ENCODE measurements around the gene TSPOAP1. TPM values are rescaled to one million over a fixed set of nuclear protein-coding genes. Genes with fewer than 3 reads are reported as not detected.

The TSPOAP1 gene
- total and polyA plus RNA-seq, 5 experiments from 2014 or later: 0.43 to 15.4 (median 1.9) TPM

DNA sequence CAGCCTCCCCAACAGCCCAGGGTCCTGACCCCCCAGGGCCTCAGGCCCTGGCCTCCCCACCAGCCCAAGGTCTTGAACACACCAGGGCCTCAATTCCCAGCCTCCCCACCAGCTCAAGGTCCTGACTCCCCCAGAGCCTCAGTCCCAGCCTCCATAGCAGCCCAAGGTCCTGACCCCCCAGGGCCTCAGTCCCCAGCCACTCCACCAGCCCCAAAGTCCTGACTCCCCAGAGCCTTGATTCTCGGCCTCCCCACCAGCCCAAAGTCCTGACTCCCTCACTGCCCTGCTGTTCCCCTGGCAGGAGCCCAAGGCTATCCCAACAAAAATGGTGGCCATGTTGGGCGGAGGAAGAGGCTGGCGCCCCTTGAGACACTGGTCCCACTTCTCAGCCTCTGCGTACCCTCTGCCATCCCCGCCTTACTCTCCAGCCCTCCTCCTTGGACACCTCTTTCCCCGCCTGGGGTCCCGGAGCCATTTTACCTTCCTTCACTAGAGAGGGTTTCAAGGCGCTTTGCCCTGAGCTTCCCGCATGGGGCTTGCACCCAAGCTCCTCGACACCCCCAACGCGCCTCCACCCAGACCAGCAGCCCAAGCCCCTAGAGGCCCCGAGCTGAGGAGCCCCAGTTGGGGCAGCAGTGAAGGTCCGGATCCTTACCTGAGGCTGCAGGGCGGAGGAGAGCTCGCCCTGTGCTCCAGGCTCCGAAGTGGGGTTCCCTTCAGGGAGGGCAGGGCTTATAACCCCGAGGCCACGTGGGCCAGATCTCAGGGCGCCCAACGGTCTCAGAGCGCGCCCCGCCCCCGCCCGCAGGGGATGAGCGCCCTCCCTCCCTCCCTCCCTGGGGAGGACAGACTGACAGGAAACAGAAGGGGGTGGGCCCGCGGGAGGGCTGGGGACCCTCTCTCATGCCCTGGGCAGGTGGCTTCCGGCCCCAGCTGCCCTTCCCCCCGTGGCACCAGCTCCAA, 3.5 kb upstream of the TSPOAP1 start:
- POLR2A ChIA-PET: interaction anchor here (0.6 to 27.5 kb wide), 16 partner anchors 6 to 1030 kb away, joined by 3 to 1631 read pairs (median 5); partner anchors contain the start of genes HSF5, MKS1, RNF43 and SRSF1
- ATAC-seq: peak; percentile 33 to 54
- H3K4me1 Mint-ChIP-seq: peaks cover 44 to 70% (median 57%) of the 10 kb centered on the region in 4 donors
- peaks cover 15 to 28% (median 23%) of the 10 kb centered on the region in 3 donors for H3K36me3 Mint-ChIP-seq
- peak overlapping the region; percentile 95 to 99 (median 98) for H3K27ac Mint-ChIP-seq
- peak overlapping the region; percentile 82 to 100 (median 96) for H3K4me3 Mint-ChIP-seq
- peak; percentile 75 to 96 (median 82) for DNase-seq
- H3K27me3 Mint-ChIP-seq: no peaks in the 10 kb centered on the region
- H3K9me3 Mint-ChIP-seq: peaks cover 0 to 2% (median 0%) of the 10 kb centered on the region in 9 donors

- no peaks in the 10 kb centered on the region for H3K27me3 Mint-ChIP-seq
- H3K9me3 Mint-ChIP-seq: peaks cover 0 to 2% (median 0%) of the 10 kb centered on the region in 9 donors
- peaks cover 45 to 70% (median 56%) of the 10 kb centered on the region in 4 donors for H3K4me1 Mint-ChIP-seq
- peaks cover 15 to 28% (median 23%) of the 10 kb centered on the region in 3 donors for H3K36me3 Mint-ChIP-seq
- peak overlapping the region; percentile 82 to 100 (median 96) for H3K4me3 Mint-ChIP-seq
- peak in 1 of 2 donors; percentile 10 for ATAC-seq
- peak in 9 of 10 donors; percentile 45 to 90 (median 65) for DNase-seq
- H3K27ac Mint-ChIP-seq: peak overlapping the region; percentile 91 to 99 (median 96)
- POLR2A ChIA-PET: interaction anchor here (1.1 to 27.5 kb wide), 7 partner anchors 5 to 361 kb away, joined by 3 to 1631 read pairs (median 17); partner anchors contain the start of genes HSF5, RNF43, SUPT4H1 and TEX14
Observed at GRCh38 chr17:58330997-58331814, 2.6 kb upstream of the TSPOAP1 start.

DNA sequence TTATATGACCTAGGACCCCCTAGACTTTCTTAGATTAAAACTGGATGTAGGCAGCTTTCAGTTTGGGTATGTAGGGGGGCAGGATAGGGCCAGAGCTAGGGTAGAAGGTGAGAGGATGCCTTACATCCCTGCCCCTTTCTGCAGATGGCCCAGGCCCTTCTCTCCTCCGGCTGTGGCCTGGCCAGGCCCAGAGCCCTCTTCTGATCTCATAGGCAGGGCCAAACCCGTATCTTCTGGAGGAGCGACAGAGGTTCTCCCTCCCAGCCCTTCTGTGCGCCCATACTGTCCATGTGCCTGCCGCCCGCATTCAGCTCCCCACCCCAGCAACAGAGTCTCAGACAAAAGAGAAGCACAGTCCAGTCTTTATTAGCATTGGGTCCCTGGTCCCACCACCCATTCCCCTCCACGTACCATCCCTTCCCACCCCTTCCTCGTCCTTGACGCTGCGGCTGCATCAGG, 2.0 kb upstream of the TSPOAP1 start:
- H3K4me3 Mint-ChIP-seq: peak overlapping the region; percentile 82 to 100 (median 96)

DNA sequence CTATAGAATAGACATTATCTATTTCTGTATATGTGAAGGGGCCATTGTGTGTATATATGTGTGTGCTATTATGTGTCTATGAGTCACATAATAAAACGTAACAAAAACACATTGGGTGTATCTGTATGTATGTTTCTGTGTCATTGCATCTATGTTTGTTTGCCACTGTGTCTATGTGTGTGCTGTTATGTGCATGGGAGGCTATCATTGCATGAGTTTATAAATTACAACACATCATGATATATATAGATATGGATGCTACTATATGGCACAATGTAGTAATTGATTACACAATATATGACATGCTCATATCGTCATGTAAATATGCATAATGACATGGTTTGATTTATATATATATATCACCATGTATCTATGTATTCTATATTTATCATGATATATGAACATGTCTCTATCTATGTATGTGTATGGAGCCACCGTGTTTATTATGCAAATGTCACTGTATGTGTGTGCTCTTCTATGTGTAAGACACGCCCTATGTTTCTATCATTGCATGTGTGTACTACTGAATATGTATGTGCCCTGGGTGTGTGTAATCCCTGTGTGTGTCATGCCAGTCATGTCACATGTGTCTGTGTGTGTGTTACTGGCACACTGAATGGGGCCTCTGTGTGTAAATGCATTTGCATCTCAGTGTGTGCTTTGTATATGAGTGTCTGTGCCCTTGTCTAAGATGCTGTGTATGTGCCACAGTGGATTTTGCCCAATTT, 1.4 kb upstream of the TSPOAP1 start:
- DNase-seq: peak in 4 of 10 donors; percentile 36 to 67 (median 38)
- Mint-ChIP-seq H3K4me3 (peak overlapping the region; percentile 82 to 100 (median 96)), H3K9me3 (peaks cover 0 to 2% (median 0%) of the 10 kb centered on the region in 9 donors), H3K27me3 (no peaks in the 10 kb centered on the region), H3K36me3 (peaks cover 15 to 28% (median 23%) of the 10 kb centered on the region in 3 donors), H3K27ac (peak overlapping the region; percentile 86 to 98 (median 96)), H3K4me1 (peaks cover 46 to 72% (median 55%) of the 10 kb centered on the region in 4 donors)
- POLR2A ChIA-PET: interaction anchor here (2.6 to 27.5 kb wide), 4 partner anchors 3 to 87 kb away, joined by 17 to 1631 read pairs (median 1170); partner anchors contain the start of genes RNF43, SUPT4H1 and TSPOAP1
- ATAC-seq: peak; percentile 3

More for the DNA sequence above, 2.0 kb upstream of the TSPOAP1 start:
- ATAC-seq (no peak), DNase-seq (peak in 1 of 10 donors; percentile 39)
- Mint-ChIP-seq H3K9me3 (peaks cover 0 to 2% (median 0%) of the 10 kb centered on the region in 9 donors), H3K27me3 (no peaks in the 10 kb centered on the region), H3K27ac (peak overlapping the region; percentile 72 to 98 (median 96)), H3K4me1 (peaks cover 45 to 71% (median 55%) of the 10 kb centered on the region in 4 donors), H3K36me3 (peaks cover 15 to 28% (median 23%) of the 10 kb centered on the region in 3 donors)
- POLR2A ChIA-PET: interaction anchor here (1.1 to 27.5 kb wide), 6 partner anchors 4 to 158 kb away, joined by 3 to 1631 read pairs (median 363); partner anchors contain the start of genes HSF5, RNF43, SUPT4H1 and TSPOAP1

- Mint-ChIP-seq H3K4me1 (peaks cover 41 to 65% (median 50%) of the 10 kb centered on the region in 4 donors), H3K36me3 (peaks cover 15 to 28% (median 23%) of the 10 kb centered on the region in 3 donors), H3K9me3 (peaks cover 0 to 2% (median 0%) of the 10 kb centered on the region in 9 donors), H3K27me3 (no peaks in the 10 kb centered on the region), H3K4me3 (peak overlapping the region; percentile 82 to 100 (median 96)), H3K27ac (peak overlapping the region; percentile 86 to 98 (median 95))
- ATAC-seq (peak; percentile 19 to 49), DNase-seq (peak; percentile 49 to 81 (median 64))
- POLR2A ChIA-PET: interaction anchor here (1.7 to 27.5 kb wide), 4 partner anchors 10 to 88 kb away, joined by 13 to 1631 read pairs (median 401); partner anchors contain the start of genes RNF43 and SUPT4H1
Observed at GRCh38 chr17:58329035-58329809, 627 bp upstream of the TSPOAP1 start.

- Mint-ChIP-seq H3K27ac (peak overlapping the region; percentile 86 to 98 (median 96)), H3K4me1 (peaks cover 44 to 66% (median 52%) of the 10 kb centered on the region in 4 donors), H3K4me3 (peak overlapping the region; percentile 82 to 100 (median 96)), H3K36me3 (peaks cover 15 to 28% (median 23%) of the 10 kb centered on the region in 3 donors), H3K9me3 (peaks cover 0 to 2% (median 0%) of the 10 kb centered on the region in 9 donors), H3K27me3 (no peaks in the 10 kb centered on the region)
- no peak for DNase-seq
- peak in 1 of 2 donors; percentile 35 for ATAC-seq
- POLR2A ChIA-PET: interaction anchor here (0.5 to 27.5 kb wide), 9 partner anchors 10 to 954 kb away, joined by 3 to 1631 read pairs (median 7); partner anchors contain the start of genes HSF5, RNF43 and SUPT4H1
Observed at GRCh38 chr17:58327363-58328194, 1.0 kb downstream of the TSPOAP1 start.

DNA sequence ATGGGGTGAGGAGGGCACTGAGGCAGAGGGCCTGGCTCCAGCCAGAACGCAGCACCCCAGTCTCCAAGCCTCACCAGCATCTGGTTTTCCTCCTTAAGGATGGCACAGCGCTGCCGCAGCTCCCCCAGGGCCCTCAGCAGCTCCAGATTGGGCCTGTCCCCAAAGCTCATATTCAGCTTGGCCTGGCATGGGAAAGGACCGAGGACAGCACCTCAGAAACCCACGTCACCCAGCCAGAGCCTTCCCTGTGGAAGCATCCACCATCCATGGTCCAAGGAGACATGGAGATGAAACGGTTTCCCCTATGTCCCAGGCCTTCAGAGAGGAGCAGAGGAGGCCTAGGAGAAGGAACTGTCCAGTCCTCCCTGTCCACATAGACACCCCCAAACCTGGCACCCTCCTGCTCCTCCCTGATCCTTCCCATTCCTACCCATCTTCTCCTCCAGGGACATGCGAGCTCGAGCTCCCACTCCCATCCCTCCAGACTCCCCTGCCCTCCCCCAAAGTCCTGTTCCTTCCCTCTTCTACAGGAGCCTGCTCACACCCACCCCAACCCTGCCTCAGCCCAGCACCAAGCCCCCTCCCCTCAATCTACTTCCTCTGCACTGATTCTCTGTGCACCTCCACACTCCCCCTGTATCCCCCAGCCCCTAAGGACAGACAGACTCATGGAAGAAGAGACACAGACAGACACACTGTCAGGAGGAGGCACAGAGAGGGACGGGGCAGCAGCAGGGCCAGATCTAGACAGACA, 1.8 kb downstream of the TSPOAP1 start:
- POLR2A ChIA-PET: interaction anchor here (1.6 to 27.5 kb wide), 7 partner anchors 9 to 192 kb away, joined by 5 to 1631 read pairs (median 13); partner anchors contain the start of genes HSF5, RNF43 and SUPT4H1
- no peak for ATAC-seq
- Mint-ChIP-seq H3K36me3 (peaks cover 15 to 22% (median 17%) of the 10 kb centered on the region in 3 donors), H3K9me3 (no peaks in the 10 kb centered on the region), H3K4me1 (peaks cover 45 to 66% (median 54%) of the 10 kb centered on the region in 4 donors), H3K4me3 (peak overlapping the region; percentile 77 to 99 (median 95)), H3K27me3 (no peaks in the 10 kb centered on the region), H3K27ac (peak overlapping the region; percentile 49 to 97 (median 85))
- no peak for DNase-seq

GRCh38 chr17:58325976-58326468, 2.6 kb downstream of the TSPOAP1 start:
- Mint-ChIP-seq H3K4me1 (peaks cover 43 to 66% (median 57%) of the 10 kb centered on the region in 4 donors), H3K4me3 (peak overlapping the region; percentile 10 to 99 (median 74))
- no peak for ATAC-seq

More at GRCh38 chr17:58325976-58326468, 2.6 kb downstream of the TSPOAP1 start:
- DNase-seq: no peak
- Mint-ChIP-seq H3K27ac (peak overlapping the region in 9 of 10 donors; percentile 20 to 97 (median 82)), H3K9me3 (no peaks in the 10 kb centered on the region), H3K36me3 (peaks cover 9 to 15% (median 9%) of the 10 kb centered on the region in 3 donors), H3K27me3 (no peaks in the 10 kb centered on the region)
- POLR2A ChIA-PET: interaction anchor here (4.1 to 27.5 kb wide), 3 partner anchors 8 to 29 kb away, joined by 93 to 1631 read pairs (median 709); partner anchors contain the start of gene SUPT4H1
